GM19395 (cell line): ENCODE measurements around the gene AIFM3.
A peak's percentile ranks its signal among the peaks of the same experiment; 100 is the strongest.

Experiments
- ATAC-seq: cut with Tn5 transposase; IDR thresholded peaks from one replicate; pipeline ENCODE4 v1.9.1; 2021; ENCODE audit warnings: mild to moderate bottlenecking, moderate library complexity; ENCODE audit not compliant: unreplicated experiment

Gene AIFM3

DNA sequence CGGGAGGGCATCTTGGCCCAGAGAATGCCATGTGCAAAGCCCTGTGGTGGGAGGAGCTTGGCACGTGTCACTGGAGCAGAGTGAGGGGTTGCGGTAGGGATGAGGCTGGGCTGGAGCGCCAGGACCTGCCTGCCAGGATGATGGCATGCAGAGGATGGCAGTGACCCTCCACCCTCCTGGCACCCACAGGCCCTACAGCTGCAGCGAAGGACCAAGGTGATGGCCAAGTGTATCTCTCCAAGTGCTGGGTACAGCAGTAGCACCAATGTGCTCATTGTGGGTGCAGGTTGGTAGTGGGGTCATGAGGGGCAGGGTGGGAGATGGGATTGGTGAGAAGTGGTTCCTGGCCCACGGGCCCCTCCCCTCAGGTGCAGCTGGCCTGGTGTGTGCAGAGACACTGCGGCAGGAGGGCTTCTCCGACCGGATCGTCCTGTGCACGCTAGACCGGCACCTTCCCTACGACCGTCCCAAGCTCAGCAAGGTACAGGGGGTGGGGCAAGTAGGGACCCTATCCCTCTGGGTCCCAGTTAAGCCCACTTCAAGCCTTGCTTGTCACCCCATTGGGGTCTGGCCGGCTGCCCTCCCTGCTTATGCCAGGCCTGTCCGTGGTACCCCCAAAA lies 7.4 kb downstream of the AIFM3 start:
- no peak for ATAC-seq

DNA sequence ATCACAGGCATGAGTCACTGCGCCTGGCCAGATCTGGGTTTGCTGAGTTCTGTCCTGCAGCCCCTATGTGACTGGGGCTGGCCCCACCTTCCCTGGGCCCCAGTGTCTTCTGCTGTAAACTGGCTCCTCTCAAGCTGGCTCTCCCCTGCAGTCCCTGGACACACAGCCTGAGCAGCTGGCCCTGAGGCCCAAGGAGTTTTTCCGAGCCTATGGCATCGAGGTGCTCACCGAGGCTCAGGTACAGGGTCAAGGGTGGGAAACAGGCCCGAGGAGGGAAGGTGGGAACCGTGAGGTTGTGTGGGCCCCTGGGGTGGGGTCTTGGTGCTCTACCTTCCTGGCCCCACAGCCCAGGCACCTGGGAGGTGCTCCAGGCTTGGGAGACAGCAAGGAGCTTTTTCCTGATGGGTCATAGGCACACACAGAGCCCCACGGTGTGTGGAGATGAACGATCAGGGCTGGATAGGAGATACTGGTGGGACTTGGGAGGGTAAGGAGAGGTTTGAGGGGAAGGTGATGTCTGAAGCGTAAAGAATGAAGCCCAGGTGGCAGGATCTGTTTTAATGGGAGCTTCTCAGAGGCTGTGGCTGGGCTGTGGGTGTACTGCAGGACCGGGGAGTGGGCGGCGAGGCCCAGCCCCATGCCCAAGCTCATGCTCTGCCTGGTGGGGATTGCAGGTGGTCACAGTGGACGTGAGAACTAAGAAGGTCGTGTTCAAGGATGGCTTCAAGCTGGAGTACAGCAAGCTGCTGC lies 8.7 kb downstream of the AIFM3 start:
- ATAC-seq: no peak

GRCh38 chr22:20976291-20976877 lies 9.3 kb downstream of the AIFM3 start:
- ATAC-seq: no peak

DNA sequence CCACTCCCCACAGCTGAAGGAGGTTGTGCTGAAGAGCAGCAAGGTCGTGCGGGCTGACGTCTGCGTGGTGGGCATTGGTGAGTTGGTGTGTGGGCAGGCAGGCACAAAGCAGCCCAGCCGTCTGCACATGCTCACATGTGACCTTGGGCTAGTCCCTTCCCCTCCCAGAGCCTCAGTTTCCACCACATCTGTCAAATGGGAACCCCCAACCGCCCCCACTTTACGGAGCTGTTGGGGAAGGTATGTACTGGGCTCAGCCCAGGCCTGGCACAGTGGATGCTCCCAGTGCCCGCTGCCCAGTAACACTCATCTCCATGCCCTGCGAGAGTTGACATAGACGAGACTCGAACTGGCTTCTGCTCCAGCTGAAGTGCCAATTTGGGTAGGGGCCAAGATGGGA lies 10.0 kb downstream of the AIFM3 start:
- ATAC-seq: no peak

DNA sequence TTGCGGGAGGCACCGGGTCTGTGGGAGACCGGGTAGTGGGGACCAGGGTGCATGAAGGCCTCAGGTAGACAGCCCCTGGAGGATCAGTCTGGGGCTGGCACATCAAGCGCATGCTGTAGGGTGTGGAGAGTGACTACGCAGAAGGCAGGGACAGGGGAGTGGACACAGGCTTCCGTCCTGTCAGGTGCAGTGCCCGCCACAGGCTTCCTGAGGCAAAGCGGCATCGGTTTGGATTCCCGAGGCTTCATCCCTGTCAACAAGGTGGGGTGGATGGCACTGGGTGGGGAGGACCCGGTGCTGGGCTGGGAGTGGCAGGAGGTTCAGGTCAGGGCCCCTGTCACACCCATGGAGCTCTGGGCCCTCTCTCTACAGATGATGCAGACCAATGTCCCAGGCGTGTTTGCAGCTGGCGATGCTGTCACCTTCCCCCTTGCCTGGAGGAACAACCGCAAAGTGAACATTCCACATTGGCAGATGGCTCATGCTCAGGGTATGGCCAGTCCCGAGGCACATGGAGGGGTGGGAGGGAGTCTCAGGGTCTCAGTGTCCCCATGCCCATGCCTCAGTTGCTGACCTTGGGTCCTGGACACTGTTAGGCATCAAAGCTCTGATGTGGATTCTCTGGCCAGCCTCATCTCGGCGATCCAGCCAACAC lies 10.6 kb downstream of the AIFM3 start:
- ATAC-seq: no peak

GRCh38 chr22:20978419-20978818 lies 11.4 kb downstream of the AIFM3 start:
- no peak for ATAC-seq

DNA sequence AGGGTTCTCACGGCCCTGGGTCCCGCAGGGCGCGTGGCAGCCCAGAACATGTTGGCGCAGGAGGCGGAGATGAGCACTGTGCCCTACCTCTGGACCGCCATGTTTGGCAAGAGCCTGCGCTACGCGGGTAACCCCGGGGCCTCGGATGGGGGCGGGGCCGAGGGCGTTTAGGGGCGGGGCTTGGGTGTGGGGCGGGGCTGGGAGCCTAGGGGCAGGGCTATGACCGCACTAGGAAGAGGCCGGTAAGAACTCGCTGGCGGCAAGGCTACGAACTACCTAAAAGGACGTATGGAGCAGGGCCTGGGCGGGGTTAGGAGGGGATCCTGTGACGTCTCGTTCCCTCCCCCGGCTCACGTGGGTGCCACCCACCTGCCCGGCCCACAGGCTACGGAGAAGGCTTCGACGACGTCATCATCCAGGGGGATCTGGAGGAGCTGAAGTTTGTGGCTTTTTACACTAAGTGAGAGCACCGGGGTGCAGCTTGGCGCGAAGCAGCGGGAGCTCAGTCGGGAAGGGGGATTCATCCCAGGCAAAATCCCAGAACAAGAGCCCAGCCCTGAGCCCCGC lies 12.3 kb downstream of the AIFM3 start:
- no peak for ATAC-seq

DNA sequence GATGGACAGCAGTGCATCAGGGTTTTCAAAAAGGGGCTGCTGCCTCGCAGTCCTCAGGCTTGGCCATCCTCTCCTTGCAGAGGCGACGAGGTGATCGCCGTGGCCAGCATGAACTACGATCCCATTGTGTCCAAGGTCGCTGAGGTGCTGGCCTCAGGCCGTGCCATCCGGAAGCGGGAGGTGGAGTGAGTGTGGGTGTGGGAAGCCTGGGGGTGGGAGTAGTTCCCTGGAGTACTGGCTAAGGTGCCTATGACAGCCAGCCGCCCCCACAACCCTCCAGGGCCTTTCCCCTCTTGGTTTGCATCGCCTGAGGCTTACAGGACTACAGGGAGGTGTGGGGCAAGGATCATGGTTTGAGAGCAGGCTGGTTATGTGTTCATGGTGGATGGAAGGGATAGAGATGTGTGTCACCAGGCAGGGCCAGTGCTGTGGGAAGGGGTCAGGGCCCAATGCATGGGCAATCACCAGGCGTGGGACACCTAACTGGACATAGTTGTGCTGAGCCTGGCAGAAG lies 12.9 kb downstream of the AIFM3 start:
- ATAC-seq: no peak

DNA sequence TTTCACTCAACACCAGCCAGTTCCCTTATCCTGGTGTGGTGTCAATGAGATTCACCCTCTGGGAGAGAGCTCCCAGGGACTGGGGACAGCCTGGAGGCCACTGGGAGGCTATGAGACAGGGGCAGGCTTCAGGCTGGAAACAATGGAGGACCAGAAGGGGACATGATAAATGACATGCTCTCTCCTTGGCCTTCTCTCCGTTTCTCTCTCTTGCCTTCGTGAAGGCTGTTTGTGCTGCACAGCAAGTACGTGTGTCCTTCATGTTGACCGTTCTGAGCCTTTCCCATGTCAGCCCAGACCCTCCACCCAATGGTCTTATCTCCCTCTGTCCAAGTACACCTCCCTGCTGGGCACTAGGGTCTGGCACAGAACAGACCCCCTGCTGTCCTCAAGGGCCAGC lies 13.5 kb downstream of the AIFM3 start:
- no peak for ATAC-seq

DNA sequence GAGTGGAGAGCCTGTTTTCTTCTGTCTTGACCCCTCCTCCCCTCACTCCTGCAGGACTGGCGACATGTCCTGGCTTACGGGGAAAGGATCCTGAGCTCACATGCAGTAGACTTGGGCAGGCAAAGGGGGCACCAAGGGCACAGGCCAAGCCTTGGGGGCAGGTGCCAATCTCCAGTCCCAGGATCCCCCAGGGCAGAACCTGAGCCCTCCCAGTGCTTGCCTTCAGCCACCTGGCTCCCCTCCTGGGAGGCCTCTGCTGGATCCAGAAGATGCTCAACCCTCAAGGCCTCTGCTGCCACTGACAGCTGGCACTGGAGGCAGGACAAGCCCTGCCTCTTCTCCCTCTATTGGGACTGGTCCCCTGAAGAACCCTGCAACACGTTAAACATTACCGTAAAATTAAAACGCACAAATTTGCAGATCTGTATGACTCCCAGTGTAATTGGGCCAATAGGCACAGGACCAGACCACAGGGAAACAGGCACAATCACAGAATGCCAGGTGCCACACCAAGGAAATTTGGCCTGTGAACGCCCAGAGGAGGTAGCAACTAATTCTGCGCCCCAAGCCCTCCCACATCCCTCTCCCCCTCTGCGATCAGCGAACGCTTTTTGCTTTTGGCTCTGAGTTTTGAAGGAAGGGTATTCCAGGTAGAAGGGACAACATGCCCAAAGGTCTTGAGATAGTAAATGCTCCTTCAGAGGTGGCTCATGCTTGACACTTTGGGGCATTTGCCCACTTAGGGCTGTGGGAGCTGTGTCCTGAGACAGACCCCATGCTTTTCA lies 14.1 kb downstream of the AIFM3 start:
- ATAC-seq: no peak

DNA sequence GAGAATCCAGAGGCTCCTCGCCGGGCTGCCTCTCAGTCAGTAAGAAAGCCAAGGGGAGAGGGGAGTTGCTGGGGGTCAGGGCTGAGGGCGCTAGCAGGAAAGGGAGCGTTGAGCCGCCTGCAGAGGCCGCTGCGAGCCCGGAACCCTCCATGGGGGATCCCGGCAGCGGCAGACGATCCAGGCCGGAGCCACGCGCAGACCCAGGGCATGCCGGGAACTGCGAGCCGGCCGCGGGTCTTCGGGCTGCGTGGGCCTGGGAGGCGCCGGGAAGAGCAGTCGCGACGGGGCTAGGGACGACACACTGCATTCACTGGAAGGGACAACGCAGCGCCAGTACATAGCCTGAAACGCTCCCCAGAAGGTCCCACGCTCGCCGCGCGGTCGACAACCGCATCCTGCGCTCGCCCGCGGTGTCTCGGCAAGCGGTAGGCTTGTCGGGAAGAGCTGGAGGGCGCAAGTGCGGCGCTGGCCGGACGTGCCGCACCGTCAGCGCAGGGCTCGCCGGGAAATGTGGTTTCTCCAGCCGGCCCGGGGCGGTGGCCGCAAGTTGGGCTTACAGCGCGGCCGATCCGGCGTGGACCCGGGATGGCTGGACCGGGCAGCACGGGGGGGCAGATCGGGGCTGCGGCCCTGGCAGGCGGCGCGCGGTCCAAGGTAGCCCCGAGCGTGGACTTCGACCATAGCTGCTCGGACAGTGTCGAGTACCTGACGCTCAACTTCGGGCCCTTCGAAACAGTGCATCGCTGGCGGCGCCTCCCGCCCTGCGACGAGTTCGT lies 14.9 kb downstream of the AIFM3 start, which contains the start of gene LZTR1:
Gene LZTR1, plus strand, starts transcription at position 511 of the 776 bp plus-strand sequence. Its CDS starts 75 bp downstream, at position 586.
- ATAC-seq: peak; percentile 73

- peak; percentile 13 for ATAC-seq
These were observed 15.5 kb downstream of the AIFM3 start for GRCh38 chr22:20982563-20982882.

DNA sequence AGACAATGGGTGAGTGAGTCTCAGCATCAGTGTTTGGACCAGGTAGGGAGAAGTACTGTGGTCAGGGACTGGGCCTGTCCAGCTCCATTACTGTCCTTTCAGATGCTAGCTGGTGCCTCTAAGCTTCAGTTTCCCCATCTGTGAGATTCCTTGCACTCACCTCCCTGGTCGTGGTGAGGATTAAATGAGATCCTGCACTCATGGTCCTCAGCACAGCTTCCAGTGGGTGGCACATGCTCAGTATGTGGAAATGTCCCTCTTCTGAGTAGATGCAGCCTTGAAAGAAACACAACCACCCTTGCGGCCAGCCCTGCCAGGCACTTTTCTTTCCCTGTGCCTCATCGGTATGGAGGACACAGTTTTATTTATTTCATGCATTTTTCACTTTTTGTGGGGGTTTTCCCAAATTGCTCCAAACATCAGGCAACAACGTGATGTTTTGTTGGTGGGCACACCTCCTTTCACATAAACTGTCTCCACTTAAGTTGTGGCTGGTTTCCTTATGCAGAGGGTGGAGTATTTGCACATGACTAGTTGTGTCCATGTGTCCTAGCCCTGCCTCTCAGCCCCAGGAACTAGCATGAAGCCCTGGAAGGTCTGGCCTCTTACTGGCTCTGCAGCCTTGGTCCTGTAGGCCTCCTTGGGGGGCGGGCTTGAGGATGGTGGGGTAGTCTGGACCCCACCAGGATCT lies 16.2 kb downstream of the AIFM3 start:
- ATAC-seq: no peak

DNA sequence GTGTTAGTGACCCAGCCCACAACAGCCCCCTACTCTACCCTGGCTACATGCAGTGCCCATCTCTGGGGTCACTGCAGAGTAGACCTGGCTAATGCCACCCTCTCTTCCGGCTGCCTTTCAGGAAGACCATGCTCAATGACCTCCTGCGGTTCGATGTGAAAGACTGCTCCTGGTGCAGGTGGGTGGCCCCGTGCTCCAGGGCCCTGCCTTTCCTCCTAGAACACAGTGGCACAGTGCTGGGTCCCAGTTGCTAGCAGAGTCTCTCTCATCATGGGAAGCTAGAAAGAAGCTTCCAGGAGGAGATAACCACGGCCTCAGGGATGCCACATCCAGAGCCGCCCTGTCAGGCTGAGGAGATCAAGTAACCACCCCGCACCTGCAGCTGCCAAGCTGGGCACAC lies 18.7 kb downstream of the AIFM3 start:
- ATAC-seq: no peak

DNA sequence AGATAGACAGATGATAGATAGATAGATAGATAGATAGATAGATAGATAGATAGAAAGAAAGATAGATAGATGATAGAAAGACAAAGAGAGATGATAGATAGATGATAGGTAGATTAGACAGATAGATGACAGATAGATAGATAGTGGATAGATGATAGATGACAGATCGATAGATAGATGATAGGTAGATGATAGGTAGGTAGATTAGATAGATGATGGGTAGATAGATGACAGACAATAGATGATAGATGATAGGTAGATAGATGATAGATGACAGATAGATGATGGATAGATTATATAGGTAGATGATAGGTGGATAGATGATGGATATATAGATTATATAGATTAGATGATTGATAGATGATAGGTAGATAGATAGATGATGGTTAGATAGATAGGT lies 19.3 kb downstream of the AIFM3 start:
- no peak for ATAC-seq

DNA sequence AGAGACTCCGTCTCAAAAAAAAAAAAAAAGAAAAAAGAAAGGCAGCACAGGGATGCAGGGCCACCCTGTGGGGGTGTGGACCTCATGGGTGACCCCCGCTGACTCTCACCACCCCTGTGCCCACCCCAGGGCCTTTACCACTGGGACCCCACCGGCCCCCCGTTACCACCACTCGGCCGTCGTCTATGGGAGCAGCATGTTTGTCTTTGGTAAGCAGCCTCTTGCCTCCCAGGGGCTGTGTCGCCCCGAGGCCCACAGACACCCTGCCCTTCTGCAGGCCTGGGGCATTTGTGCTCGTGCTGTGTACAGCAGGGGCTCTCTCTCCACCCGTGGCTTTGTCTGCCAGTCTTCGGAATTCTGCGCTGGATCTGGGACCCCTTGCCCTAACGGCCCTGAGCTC lies 20.3 kb downstream of the AIFM3 start:
- ATAC-seq: no peak

GRCh38 chr22:20988573-20989322 lies 21.7 kb downstream of the AIFM3 start:
- ATAC-seq: no peak

GRCh38 chr22:20989323-20990138 lies 22.5 kb downstream of the AIFM3 start:
- no peak for ATAC-seq
